ENCODE results near the gene CLPSL2.
A peak's percentile ranks its signal among the peaks of the same experiment; 100 is the strongest.

Gene CLPSL2

GRCh38 chr6:35747877-35748276 lies 28.5 kb upstream of the CLPSL2 start:
- DNase-seq, result no peak

DNA sequence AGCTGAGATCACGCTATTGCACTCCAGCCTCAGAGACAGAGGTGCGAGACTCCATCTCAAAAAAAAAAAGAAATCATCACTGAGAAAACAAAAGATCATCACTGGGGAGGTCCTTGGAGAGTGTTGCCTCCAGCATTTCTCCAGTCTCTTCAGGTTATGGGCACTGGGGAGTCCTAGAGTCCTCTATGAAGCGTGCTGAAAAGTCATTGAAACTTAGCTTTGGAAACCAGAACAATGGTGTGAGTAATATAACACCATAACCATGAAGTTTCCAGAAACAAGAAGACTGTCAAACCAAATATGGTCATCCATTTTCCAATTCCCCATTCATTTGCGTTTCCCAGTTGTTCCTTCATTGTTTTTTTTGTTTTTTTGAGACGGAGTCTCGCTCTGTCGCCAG lies 25.8 kb upstream of the CLPSL2 start:
- DNase-seq, result no peak

DNA sequence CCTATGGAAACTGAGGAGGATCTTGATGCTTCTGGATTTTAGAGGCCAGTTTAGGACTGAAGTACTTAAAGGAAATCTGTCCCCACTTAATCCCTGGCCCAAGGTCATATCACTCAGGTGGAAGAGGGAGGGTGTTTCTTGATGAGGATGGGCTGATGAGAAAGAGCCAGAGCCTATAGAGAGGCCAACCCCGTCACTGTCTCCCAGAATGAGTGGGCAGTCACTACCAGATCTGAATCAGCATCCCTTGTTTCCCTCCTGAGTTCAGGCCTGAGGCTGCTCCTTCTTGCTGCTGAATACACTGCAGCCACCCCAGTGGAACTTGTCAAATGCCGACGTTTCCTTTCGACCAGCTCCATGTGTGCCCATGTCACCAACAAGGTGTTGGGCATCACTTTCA lies 24.8 kb upstream of the CLPSL2 start:
- DNase-seq, result peak; percentile 71

- DNase-seq, result no peak
These were observed 24.1 kb upstream of the CLPSL2 start for GRCh38 chr6:35752330-35752729.

DNA sequence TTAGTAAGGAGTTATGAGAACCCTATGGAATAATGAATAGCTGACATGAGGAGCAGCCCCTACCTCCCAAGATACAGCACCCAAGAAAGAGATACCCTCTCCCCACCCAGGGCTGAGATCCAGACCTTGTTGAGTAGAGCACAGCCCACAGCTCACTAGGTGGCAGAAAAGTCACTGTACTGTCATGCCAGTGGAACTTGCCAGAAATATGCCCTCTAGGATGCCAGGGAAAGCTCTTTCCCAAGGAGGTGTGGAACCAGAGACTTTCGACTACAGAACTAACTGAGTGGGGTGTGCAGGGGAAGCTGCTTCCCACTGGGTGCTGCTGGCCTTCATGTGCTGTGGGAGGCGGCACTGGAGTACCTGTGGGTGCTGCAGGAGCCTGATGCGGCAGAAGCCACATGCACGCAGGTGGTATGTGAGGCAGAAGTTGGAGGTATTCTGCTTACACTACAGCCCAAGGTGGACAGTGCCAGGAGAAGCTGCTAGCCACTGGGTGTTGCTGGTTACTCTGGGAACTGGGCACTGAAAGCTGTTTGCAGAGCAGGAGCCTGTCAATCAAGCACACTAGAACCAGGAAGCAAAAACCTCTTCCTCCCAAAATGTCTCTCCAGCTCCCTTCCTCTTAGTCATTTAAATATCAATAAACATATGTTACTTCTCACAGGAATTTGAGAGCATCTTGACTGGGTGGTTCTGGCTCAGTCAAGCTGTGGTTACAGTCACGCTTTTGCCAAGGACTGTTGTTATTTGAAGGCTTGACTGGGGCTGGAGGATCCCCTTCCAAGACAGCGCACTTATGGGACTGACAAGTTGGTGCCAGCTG lies 21.7 kb upstream of the CLPSL2 start:
- no peak for DNase-seq

DNA sequence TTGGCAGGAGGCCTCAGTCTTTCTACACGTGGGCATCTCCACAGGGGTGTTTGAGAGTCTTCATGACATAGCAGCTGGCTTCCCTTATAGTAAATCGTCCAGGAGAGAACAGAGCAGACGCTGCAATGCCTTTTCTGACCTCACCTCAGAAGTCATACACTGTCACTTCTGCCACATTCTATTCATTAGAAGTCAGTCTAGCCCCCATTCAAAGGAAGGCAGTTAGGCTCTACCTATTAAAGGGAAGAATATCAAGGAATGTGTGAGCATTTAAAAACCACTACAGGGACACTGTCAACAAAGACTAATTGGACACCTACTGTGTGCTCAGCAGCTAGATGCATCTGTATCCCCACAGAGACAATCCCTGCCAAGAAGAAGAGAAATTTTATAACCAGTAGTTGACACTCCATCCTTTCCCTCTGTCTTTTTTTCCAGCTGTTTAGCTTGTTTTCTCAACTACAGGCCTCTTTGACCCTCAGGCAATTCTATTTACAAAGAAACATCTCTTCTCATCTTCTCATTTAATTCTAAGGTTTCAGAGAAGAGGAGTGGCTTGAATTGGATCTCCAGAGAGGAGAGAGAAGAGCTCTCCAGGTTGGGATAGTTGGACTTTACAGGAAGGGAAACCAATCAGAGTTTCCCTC lies 21.0 kb upstream of the CLPSL2 start:
- DNase-seq, result no peak

- DNase-seq, result peak; percentile 57
These were observed 18.8 kb upstream of the CLPSL2 start for GRCh38 chr6:35757456-35758123.

- DNase-seq, result no peak
These were observed 17.0 kb upstream of the CLPSL2 start for GRCh38 chr6:35759426-35759825.

GRCh38 chr6:35765739-35766138 lies 10.7 kb upstream of the CLPSL2 start:
- DNase-seq, result no peak

DNA sequence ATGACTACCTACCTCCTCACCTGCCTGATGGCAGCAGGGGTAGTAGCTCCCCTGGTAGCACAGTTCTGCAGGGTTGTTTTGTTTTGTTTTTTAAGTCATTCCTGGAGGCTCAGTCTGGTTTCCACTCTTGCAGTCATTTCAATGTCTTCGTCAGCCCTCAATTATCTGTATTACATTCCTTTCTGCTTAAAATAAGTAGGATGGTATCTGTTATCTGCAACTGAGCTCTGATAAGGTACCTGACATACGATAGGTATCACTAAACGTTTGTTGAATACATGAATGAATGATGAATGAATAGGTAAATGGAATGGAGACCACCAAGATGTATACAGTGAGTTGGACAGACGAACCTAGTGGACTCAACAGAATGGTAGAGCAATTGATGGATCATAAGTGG lies 7.2 kb upstream of the CLPSL2 start:
- DNase-seq, result no peak

GRCh38 chr6:35771343-35771627 lies 5.1 kb upstream of the CLPSL2 start:
- no peak for DNase-seq

- DNase-seq, result no peak
These were observed 2.1 kb upstream of the CLPSL2 start for GRCh38 chr6:35774116-35774794.

DNA sequence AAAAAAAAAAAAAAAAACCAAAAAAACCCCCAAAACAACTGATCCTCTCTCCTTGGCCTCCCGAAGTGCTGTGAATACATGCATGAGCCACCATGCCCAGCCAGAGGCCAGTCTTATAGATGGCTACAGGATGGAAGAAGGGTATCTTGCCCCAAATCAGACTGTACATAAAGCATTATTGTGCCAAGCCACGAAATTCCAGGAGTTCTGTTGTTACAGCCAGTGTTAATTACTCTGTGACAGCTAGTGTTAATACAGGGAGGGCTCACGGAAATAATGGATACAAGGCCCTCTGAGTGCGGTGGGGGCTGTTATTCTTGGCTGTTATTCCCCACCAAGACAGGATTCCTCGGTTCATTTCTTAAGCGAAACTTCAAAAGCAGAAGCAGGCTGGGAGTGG lies 1.4 kb upstream of the CLPSL2 start:
- no peak for DNase-seq

GRCh38 chr6:35777356-35778102 lies 1.1 kb downstream of the CLPSL2 start:
- DNase-seq, result no peak

DNA sequence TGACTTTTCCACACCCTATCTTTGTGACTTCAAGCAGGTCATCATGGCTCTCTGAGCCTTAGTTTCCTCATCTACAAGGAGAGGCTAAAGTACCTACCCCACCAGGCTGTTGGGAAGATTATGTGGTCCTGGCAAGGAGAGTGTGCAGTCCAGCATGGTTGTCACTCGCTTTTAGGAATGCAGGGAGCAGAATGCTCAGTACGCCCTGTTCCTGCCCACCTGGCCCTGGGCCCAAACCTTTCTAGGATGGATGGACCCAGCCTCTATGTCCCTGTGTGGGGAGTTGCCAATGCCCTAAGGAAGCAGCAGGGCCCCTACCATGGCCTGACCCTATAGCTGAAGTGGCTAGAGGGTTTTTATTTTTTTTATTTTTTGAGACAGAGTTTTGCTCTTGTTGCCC lies 2.0 kb downstream of the CLPSL2 start:
- DNase-seq, result no peak

GRCh38 chr6:35780719-35781118 lies 4.3 kb downstream of the CLPSL2 start, which contains the start of gene CLPSL1:
TSS of gene CLPSL1 (plus strand) at chr6:35781019. CDS start at chr6:35781111, 92 bp downstream.
- DNase-seq, result no peak

GRCh38 chr6:35781290-35781689 lies 4.9 kb downstream of the CLPSL2 start:
- DNase-seq, result no peak

DNA sequence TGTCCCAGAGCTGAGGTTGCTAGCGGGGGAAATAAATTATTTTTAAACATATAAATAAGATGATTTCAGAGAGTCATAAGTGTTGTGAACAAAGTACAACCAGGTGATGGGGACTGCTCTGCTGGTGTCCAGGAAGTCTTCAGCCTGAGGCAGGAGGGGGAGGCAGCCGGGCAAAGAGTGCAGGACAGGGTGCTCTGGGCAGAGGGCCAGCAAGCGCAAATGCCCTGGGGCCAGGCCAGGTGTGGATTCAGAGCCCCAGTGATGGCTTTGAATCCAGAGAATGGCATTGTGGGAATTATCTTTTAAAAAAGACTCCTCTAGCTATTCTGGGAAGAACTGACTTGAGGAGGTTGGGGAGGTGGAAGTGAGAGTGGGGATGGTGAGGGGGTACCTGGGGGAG lies 6.0 kb downstream of the CLPSL2 start:
- DNase-seq, result no peak

- no peak for DNase-seq
These were observed 7.8 kb downstream of the CLPSL2 start for GRCh38 chr6:35784200-35784599.

- DNase-seq, result no peak
These were observed 9.9 kb downstream of the CLPSL2 start for GRCh38 chr6:35786272-35786671.

GRCh38 chr6:35786810-35787209 lies 10.4 kb downstream of the CLPSL2 start:
- no peak for DNase-seq

- no peak for DNase-seq
These were observed 11.1 kb downstream of the CLPSL2 start for GRCh38 chr6:35787266-35788218.

Data from activated CD4-positive, alpha-beta T cell treated with anti-CD3 and anti-CD28 coated beads, Interleukin-2, Interleukin-6, amounts not matched to agents 100 ng/mL and 50 ng/mL, durations not matched to agents 16 hours and 8 hours (primary cell).